Putamen (tissue), 1 donor: ENCODE measurements around the gene COL4A6.
"Not testable (repeated sequence)": the region's sequence is repeated elsewhere in the genome, so short reads cannot be mapped to it uniquely, and the experiment has no call there.

ENCODE experiments used
- DNase-seq: peaks from one replicate; pipeline ENCODE4 v3.0.0-alpha.2; 2016; ENCODE audit warnings: low spot score

The COL4A6 gene

DNA sequence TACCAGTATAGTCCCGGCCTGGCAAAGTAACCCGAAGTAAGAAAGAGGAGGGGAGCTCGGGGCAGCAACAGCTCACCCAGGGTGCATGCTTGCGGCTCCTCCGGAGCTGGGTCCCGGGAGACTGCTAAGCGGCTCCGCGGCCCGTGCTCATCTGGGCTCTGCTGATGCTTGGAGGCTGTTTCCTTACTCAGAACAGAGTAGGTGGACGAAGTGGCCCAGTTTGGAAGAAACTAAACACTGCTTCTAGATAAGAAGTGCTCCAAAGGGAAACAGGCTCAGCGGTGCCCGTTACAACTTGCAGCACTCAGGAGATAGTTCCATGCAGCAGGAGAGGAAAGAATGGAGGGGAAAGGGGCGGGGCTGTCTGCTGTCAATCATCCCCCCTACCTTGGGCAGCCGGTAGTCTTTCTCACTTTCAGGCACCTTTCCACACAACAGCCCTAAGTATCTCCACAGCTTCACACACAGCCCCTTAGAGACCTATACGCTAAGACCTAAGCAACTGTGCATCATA lies at the start of gene COL4A6:
COL4A6 (minus strand) TSS at position 313 of the 514 bp plus-strand sequence; CDS start at position 87, 226 bp downstream.
- DNase-seq, result no peak

DNA sequence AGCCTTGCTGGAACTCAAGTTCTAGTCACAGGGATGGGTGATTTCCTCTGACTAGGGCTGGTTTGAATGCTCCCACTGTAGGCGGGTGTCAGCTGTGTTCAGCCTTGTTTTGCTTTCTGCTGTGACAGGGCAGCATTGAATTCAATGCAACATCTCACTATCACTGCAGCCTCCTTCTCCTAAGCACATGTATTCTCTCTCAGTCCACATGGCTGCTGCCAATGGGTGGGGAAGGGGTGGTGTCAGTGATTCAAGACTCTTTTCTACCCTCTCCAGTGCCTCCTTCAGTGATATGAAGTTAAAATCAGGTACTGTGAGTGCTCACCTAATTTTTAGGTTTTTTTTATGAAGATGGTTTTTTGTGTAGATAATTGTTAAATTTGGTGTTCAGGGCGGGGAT lies 47.7 kb upstream of the COL4A6 start:
- DNase-seq, result no peak

DNA sequence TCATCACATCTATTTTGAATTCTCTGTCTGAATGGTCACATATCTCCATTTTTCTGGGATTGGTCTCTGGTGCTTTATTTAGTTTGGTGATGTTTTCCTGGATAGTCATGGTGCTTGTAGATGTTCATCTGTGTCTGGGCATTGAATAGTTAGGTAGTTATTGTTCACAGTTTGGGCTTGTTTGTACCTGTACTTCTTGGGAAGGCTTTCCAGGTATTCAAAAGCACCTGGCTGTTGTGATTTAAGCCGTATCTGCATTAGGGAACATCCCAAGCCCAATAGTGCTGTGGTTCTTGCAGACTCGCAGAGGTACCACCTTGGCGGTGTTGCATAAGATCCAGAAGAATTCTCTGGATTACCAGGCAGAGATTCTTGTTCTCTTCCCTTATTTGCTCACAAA lies 46.0 kb upstream of the COL4A6 start:
- no peak for DNase-seq

DNA sequence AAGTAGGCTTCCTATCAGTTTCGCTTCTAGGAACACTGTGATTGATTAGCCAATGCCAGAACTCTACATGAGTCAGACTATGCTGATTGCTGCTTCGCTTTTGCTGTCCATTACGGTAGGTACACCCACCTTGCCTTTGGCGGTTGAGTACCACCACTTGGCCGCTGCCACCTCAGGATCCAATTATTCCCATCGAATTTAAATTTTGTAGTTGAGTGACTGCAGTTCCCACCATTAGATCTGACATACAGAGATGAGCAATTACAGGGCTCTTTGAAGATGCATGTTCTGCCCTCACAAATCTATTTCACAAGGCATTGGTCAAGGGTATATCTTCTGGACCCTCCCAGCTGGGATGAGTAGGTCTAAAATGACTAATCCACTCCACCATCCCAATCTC lies 43.3 kb upstream of the COL4A6 start:
- DNase-seq, result not testable (repeated sequence)

- no peak for DNase-seq
These were observed 35.8 kb upstream of the COL4A6 start for GRCh38 chrX:108473979-108474378.

DNA sequence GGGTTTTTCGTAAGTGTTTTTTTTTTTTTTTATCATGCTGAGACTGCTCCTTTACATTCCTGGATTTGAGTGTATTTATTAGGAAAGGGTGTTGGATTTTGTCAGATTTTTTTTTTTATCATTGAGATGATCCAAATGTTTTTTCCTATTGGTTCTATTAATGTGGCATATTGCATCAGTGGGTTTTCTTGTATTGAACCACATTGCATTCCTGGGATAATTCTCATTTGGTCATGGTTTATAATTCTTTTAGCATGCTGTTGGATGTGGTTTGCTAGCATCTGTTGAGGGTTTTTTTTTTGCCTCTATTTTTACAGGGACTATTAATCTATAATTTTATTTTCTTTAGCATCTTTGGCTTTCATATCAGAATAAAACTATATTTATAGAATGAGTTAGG lies 30.3 kb upstream of the COL4A6 start:
- DNase-seq, result no peak

GRCh38 chrX:108464604-108465003 lies 26.4 kb upstream of the COL4A6 start:
- DNase-seq, result no peak

DNA sequence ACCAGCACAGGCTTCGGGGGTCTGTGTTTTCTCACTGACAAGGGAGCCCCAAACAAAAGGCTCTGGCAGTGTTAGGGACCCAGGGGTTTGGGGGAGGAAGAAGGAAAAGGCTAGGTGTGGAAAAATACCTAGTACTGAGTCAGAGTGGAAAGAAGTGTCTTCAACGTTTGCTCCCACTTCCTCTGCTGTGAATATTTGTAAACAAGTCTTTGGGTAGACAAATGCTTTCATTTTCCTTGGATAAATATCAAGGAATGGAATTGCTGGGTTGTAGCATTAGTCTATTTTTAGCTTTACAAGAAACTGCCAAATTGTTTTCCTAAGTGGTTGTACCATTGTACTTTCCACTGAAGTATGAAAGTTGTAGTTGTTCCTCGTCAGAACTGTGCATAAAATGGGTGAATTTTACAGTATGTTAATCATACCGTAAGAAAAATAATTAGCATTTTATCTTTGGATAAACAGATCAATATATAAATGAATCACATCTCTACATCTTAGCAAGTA lies 18.8 kb upstream of the COL4A6 start:
- no peak for DNase-seq

DNA sequence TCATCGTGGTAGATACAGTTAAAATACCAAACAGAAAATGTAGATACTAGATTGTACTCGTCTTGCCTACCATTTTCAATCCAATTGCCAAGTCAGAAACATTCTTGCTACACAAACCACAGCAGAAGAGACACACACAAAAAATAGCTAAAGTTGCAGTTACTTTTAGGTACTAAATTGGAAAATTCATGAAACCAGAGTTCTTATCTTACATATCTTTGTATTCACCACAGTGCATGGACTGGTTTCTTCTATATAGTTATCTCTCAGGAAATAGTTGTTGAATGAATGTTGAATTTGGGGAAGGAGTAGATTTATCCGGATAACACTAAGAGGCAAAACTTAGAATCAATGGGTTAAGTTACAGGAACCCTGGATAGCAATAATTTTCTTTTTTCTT lies 15.6 kb upstream of the COL4A6 start:
- no peak for DNase-seq

GRCh38 chrX:108447303-108447702 lies 9.1 kb upstream of the COL4A6 start:
- no peak for DNase-seq

- no peak for DNase-seq
These were observed 4.8 kb upstream of the COL4A6 start for GRCh38 chrX:108442901-108443464.

- DNase-seq, result no peak
These were observed 1.9 kb upstream of the COL4A6 start for GRCh38 chrX:108439961-108440696.

GRCh38 chrX:108439426-108439942 lies 1.3 kb upstream of the COL4A6 start, which contains the start of gene COL4A5:
Gene COL4A5 (plus strand): TSS chrX:108439838. CDS start chrX:108440126, 288 bp downstream.
- DNase-seq, result peak; percentile 11

GRCh38 chrX:108437349-108438109 lies 693 bp downstream of the COL4A6 start:
- no peak for DNase-seq

- no peak for DNase-seq
These were observed 3.0 kb downstream of the COL4A6 start for GRCh38 chrX:108435261-108435660.

DNA sequence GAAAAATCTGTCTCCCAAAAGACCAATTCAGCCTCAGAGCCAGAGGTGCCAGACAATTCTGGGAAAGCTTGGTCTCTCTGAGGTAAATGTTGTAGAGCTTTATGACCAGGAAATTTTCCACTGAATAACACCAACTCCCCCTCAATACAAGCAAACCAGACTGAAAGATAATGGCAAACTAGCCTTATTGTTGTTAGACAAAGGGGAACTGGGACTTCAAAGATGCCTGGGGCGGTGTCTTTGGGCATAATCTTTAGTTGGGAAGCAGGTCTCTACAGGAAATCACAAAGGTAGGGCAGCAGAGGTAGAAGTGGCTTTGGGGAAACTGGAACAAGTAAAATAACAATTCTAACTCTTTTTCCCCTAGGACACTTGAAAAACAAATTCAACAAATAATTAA lies 12.0 kb downstream of the COL4A6 start:
- DNase-seq, result no peak

DNA sequence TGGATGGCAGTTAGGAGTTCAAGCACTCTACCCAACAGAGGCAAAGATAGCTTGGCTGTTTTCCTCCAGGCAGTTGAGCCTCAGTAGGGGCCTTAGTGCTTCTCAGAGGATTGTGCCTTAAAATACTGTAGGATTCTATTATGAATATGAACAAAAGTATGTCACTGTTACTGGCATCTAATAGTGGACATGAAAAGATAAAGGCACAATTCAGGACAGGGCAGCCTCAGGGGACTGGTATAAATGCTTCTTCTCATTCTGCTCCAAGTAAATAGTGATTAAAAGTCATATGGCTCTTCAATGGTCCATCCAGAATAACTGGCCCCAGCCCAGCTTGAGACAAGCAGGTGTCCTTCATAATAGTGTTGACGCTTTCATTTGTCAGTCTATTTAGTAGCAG lies 17.7 kb downstream of the COL4A6 start:
- no peak for DNase-seq

- no peak for DNase-seq
These were observed 18.8 kb downstream of the COL4A6 start for GRCh38 chrX:108419401-108419800.

DNA sequence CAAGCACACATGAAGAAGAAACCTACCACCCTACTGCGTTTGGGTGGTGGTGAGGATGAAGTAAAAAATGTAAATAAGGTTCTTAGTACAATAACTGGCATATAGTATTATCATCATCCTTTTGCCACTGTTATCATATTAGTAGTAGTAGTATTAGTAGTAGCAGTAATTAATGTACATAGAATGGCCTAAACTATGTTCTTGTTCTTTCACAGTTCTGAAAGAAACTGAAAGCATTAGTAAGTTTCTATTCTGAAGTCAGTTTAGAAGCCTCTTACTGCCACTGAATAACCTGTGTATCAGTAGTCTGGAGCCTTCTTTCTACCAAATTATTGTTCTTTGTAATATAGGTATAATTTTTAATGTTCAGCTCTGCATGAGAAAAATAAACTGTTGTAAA lies 21.0 kb downstream of the COL4A6 start:
- DNase-seq, result no peak

- DNase-seq, result no peak
These were observed 22.3 kb downstream of the COL4A6 start for GRCh38 chrX:108415891-108416290.

DNA sequence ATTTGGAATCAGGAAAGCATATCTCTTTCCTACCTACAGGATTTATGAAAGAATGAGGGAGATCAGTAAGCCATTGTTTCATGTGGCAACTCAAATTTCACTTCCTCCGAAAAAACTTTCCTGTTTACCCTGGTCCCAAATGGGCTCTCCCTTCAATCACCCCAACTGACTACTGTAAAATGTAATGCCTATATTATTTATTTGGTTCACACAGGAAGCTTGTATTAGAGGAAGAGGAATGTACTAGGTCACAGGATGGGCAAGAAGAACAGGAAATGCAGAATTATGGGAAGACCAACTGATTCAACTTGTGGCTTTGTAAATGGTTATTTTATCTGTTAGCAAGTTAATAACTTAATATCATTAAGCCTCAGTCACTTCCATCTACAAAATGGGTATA lies 23.1 kb downstream of the COL4A6 start:
- DNase-seq, result no peak

- no peak for DNase-seq
These were observed 25.4 kb downstream of the COL4A6 start for GRCh38 chrX:108412783-108413182.
